Right lobe of liver (tissue), 4 donors: ENCODE results near the gene DDX20.

ENCODE experiments used
- POLR2A ChIP-seq: fragments of 450-650 bp; IDR thresholded peaks from one replicate; pipeline ENCODE4 v1.6.1; 2017; ENCODE audit warnings: antibody characterized with exemption, mild to moderate bottlenecking
- TF ChIP-seq, protein P1 (sequence below), 4 donors: fragments of 200-600 bp in 3 of 4; fragments of 450-650 bp in 1 of 4; IDR thresholded peaks; one replicate each; pipeline versions ENCODE4 v1.5.1 to v1.8.0; 2016 to 2022; ENCODE audit warnings: antibody characterized with exemption in 4 of 4, mild to moderate bottlenecking in 2 of 4
- donor health status: DM: no; HTN: no; CAD: no.
- donor health status: DM: no; HTN: no; CAD: no.
- donor health status: DM: no; HTN: yes; CAD: no.

DNA sequence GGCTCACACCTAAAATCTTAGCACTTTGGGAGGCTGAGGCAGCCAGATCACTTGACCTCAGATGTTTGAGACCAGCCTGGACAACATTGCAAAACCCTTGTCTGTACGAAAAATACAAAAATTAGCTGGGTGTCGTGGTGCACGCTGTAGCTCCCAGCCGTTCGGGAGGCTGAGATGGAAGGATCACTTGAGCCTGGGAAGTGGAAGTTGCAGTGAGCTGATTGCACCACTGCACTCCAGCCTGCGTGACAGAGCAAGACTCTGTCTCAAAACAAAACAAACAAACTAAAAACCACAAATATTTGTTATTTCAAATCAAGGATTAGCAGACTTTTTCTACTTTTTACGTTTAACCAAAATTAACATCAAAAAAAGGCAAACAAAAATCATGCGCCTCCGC, 47.8 kb upstream of the DDX20 start:
- TF ChIP-seq, protein P1, sequence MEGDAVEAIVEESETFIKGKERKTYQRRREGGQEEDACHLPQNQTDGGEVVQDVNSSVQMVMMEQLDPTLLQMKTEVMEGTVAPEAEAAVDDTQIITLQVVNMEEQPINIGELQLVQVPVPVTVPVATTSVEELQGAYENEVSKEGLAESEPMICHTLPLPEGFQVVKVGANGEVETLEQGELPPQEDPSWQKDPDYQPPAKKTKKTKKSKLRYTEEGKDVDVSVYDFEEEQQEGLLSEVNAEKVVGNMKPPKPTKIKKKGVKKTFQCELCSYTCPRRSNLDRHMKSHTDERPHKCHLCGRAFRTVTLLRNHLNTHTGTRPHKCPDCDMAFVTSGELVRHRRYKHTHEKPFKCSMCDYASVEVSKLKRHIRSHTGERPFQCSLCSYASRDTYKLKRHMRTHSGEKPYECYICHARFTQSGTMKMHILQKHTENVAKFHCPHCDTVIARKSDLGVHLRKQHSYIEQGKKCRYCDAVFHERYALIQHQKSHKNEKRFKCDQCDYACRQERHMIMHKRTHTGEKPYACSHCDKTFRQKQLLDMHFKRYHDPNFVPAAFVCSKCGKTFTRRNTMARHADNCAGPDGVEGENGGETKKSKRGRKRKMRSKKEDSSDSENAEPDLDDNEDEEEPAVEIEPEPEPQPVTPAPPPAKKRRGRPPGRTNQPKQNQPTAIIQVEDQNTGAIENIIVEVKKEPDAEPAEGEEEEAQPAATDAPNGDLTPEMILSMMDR (IDR thresholded peaks at IDR 0.05) = no peak
- TF ChIP-seq POLR2A = no peak
